Uterus (tissue), 4 donors: ENCODE data around the gene B4GALNT3. TPM values are rescaled to one million over a fixed set of nuclear protein-coding genes. Genes with fewer than 3 reads are reported as not detected.

Experiments
- DNase-seq, 2 donors: peaks; one replicate each; pipeline ENCODE4 v3.0.0-alpha.2; 2019 to 2020
- H3K27ac ChIP-seq, 2 donors: fragments of 200-600 bp; sonication (generic); 1 replicate in 1 of 2; 2 replicates in 1 of 2; pipeline ENCODE4 v1.5.1; 2016 to 2018
- H3K27me3 ChIP-seq, 2 donors: fragments of 200-600 bp; sonication (generic); one replicate each; pipeline ENCODE4 v1.5.1; 2018 to 2019; ENCODE audit warnings: control low read depth in 1 of 2
- H3K36me3 ChIP-seq, 2 donors: fragments of 200-600 bp; sonication (generic); one replicate each; pipeline ENCODE4 v1.5.1; 2019; ENCODE audit warnings: control low read depth in 1 of 2
- H3K4me1 ChIP-seq, 2 donors: fragments of 200-600 bp; sonication (generic); one replicate each; pipeline ENCODE4 v1.5.1; 2018 to 2019; ENCODE audit warnings: control low read depth in 1 of 2
- H3K4me3 ChIP-seq, 2 donors: fragments of 200-600 bp; sonication (generic); 1 replicate in 1 of 2; 2 replicates in 1 of 2; pipeline ENCODE4 v1.5.1; 2018 to 2019; ENCODE audit warnings: mild to moderate bottlenecking in 1 of 2
- H3K9me3 ChIP-seq, 2 donors: fragments of 200-600 bp; sonication (generic); one replicate each; pipeline ENCODE4 v1.5.1; 2019; ENCODE audit warnings: control low read depth in 1 of 2
- POLR2A ChIP-seq, 2 donors: fragments of 450-650 bp; IDR thresholded peaks; one replicate each; pipeline ENCODE4 v1.6.1; 2016; ENCODE audit warnings: antibody characterized with exemption in 2 of 2, mild to moderate bottlenecking in 1 of 2, moderate library complexity in 1 of 2
- intact Hi-C: fragments of 100-400 bp; cut with DNase I; formaldehyde crosslinking; loops from one replicate; pipeline ENCODE4 v1.15.1; 2023; ENCODE audit warnings: low total_unique reads
- total RNA-seq, 4 donors: library from RNA; depleted of rRNA in 3 of 4; stranded (reverse); fragments of >200 nt in 3 of 4; gene quantifications; one replicate each; pipeline versions ENCODE4 v1.1.0 to v1.2.4, GENCODE V29; 2014 to 2023
- TF ChIP-seq, protein P1 (sequence below), 4 experiments: fragments of 200-600 bp in 2 of 4; fragments of 450-650 bp in 2 of 4; sonication (generic) in 2 of 4; IDR thresholded peaks; one replicate each; pipeline ENCODE4 v1.5.1; 2016 to 2019; ENCODE audit warnings: antibody characterized with exemption in 4 of 4, mild to moderate bottlenecking in 2 of 4, moderate library complexity in 1 of 4
- donor health status: DM: yes; HTN: yes; CAD: no.

The B4GALNT3 gene
- total RNA-seq, 4 donors from 2014 or later: 2.2 to 29.2 (median 3.1) TPM

DNA sequence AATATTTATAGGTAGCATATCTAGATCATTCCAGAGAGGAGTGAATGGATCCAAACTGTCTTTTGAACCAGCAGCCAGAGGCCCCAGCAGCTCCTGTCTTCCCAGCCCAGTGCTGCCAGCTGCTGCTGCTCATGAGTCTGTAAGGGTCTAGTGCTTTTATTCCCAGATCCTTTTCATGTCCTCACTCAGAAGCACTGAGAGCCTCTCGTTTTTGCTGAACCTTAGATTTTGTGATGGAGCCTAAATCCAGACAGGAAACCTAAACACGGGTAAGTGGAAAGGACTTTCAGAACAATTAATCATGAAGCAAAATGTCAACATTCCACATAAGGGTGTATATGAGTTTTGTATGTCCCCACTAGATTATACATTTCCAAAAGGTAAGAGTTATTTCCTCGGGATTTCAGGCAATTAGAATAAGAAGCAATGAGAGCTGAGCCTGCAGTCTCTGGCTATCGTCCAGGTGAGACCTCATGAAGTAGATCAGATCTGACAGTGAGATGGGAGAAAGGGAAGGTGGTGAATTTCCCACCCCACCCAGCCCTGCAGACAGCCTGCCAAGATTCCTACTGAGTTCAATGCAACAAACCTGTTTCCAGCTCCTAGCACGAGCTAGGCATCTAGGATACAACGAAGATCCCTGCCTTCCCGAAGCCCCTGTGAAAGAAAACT lies 119.1 kb downstream of the B4GALNT3 start:
- TF ChIP-seq POLR2A (IDR thresholded peaks at IDR 0.05): no peak
- TF ChIP-seq, protein P1, sequence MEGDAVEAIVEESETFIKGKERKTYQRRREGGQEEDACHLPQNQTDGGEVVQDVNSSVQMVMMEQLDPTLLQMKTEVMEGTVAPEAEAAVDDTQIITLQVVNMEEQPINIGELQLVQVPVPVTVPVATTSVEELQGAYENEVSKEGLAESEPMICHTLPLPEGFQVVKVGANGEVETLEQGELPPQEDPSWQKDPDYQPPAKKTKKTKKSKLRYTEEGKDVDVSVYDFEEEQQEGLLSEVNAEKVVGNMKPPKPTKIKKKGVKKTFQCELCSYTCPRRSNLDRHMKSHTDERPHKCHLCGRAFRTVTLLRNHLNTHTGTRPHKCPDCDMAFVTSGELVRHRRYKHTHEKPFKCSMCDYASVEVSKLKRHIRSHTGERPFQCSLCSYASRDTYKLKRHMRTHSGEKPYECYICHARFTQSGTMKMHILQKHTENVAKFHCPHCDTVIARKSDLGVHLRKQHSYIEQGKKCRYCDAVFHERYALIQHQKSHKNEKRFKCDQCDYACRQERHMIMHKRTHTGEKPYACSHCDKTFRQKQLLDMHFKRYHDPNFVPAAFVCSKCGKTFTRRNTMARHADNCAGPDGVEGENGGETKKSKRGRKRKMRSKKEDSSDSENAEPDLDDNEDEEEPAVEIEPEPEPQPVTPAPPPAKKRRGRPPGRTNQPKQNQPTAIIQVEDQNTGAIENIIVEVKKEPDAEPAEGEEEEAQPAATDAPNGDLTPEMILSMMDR (IDR thresholded peaks at IDR 0.05): no peak
- Histone ChIP-seq H3K27ac (no peak overlapping the region), H3K27me3 (no peaks in the 10 kb centered on the region), H3K4me3 (no peak overlapping the region), H3K9me3 (no peaks in the 10 kb centered on the region), H3K36me3 (no peaks in the 10 kb centered on the region), H3K4me1 (no peaks in the 10 kb centered on the region)
- DNase-seq: peak in 1 of 2 donors; percentile 10
- intact Hi-C loops: loop anchor here (10.0 kb wide), 1 partner anchor 1026 kb away; no protein-coding TSS in a partner anchor

DNA sequence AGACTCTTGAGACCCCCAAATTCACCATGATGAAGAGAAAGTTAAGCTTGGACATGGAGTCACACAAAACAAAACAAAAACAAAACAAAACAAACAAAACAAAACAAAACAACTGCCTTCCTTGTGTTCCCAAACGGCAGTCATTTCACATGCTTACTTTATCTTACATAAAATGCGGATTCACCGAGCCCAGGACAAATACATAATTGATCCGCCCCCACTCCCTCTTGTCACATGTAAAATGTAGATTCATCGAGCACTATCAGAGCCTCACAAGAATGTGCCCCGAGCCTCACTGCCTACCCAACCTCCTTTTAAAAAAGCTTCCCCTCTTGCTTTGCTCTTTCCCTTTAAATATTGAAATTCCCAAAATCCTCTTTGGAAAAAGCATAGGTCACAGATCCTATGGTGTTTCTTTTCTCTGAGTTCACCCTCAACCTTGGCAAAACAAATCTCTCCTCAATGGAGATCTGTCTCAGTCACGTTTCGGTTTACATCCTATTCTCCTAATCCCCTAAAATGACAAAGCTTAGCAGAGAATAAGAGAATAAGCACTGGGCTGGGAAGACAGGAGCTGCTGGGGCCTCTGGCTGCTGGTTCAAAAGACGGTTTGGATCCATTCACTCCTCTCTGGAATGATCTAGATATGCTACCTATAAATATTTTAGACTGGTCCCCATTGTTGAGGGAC lies 119.8 kb downstream of the B4GALNT3 start:
- intact Hi-C loops: loop anchor here (10.0 kb wide), 1 partner anchor 1025 kb away; no protein-coding TSS in a partner anchor
- TF ChIP-seq POLR2A (IDR thresholded peaks at IDR 0.05): no peak
- TF ChIP-seq, protein P1 (IDR thresholded peaks at IDR 0.05): no peak
- H3K27ac ChIP-seq: no peak overlapping the region
- no peaks in the 10 kb centered on the region for H3K9me3 ChIP-seq
- no peaks in the 10 kb centered on the region for H3K27me3 ChIP-seq
- H3K36me3 ChIP-seq: no peaks in the 10 kb centered on the region
- no peaks in the 10 kb centered on the region for H3K4me1 ChIP-seq
- H3K4me3 ChIP-seq: no peak overlapping the region
- DNase-seq: no peak

DNA sequence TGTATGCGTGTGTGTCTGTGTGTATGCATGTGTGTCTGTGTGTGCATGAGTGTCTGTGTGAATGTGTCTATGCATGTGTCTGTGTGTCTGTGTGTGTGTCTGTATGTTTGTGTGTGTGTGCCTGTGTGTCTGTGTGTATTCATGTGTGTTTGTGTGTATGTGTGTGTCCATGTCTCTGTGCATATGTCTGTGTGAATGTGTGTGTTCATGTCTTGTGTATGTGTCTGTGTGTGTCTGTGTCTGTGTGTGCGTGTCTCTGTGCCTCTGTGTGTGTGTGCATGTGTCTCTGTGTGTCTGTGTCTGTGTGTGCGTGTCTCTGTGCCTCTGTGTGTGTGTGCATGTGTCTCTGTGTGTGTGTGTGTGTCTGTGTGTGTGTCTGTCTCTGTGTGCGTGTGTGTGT lies 121.1 kb downstream of the B4GALNT3 start:
- Histone ChIP-seq H3K4me3 (no peak overlapping the region), H3K27me3 (no peaks in the 10 kb centered on the region), H3K9me3 (no peaks in the 10 kb centered on the region), H3K4me1 (no peaks in the 10 kb centered on the region), H3K27ac (no peak overlapping the region), H3K36me3 (no peaks in the 10 kb centered on the region)
- TF ChIP-seq, protein P1 (IDR thresholded peaks at IDR 0.05): no peak
- TF ChIP-seq POLR2A (IDR thresholded peaks at IDR 0.05): no peak
- intact Hi-C loops: no loop called here
- no peak for DNase-seq

DNA sequence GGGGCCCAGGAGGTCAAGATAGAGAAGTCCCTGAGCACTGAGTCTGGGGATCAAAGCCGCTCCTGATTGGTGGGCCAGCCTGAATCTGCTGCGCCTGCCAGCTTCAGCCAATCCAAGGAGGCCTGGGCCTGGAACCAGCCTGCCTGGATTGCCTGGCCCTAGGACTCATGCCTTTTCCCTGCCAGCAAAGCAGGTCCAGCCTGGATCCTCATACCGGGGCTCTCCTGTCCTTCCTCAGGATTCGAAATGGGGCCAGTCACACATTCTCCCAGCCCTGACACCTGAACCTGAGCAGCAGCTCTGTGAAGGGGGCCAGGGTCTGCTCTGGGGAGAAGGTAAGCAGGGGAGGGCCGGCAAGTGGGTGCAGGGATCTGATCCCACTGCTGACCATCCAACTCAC lies 121.6 kb downstream of the B4GALNT3 start:
- no peaks in the 10 kb centered on the region for H3K9me3 ChIP-seq
- intact Hi-C loops: no loop called here
- TF ChIP-seq POLR2A (IDR thresholded peaks at IDR 0.05): no peak
- TF ChIP-seq, protein P1 (IDR thresholded peaks at IDR 0.05): no peak
- DNase-seq: peak in 1 of 2 donors; percentile 6
- no peak overlapping the region for H3K4me3 ChIP-seq
- H3K4me1 ChIP-seq: no peaks in the 10 kb centered on the region
- no peak overlapping the region for H3K27ac ChIP-seq
- no peaks in the 10 kb centered on the region for H3K27me3 ChIP-seq
- no peaks in the 10 kb centered on the region for H3K36me3 ChIP-seq

DNA sequence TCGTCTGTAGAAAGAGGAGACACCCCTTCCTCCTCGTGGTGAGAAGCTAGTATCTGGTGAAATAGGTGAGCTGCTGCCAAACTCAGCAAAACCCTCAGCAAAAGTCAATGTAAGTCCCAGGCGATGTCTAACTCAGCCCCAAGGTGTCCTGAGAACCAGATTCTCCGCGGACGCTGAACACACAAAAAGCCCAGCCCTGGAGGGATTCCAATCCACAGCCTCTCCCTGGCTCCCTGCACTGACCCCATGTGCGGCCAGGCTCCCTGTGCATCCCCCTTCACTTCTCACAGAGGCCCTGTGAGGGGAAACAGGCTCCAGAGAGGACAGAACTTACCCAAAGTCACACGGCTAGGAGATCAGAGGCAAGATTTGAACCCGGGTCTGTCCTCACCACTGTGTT lies 122.0 kb downstream of the B4GALNT3 start:
- Histone ChIP-seq H3K4me1 (no peaks in the 10 kb centered on the region), H3K36me3 (no peaks in the 10 kb centered on the region), H3K27ac (no peak overlapping the region), H3K9me3 (no peaks in the 10 kb centered on the region), H3K27me3 (no peaks in the 10 kb centered on the region), H3K4me3 (no peak overlapping the region)
- intact Hi-C loops: no loop called here
- TF ChIP-seq, protein P1 (IDR thresholded peaks at IDR 0.05): no peak
- peak in 1 of 2 donors; percentile 9 for DNase-seq
